ENCODE measurements around the gene PRKAB1.

GRCh38 chr12:119621878-119622277, 46.1 kb upstream of the PRKAB1 start:
- TF ChIP-seq CTCF (IDR thresholded peaks at IDR 0.05) (no peak), POLR2A (IDR thresholded peaks at IDR 0.05) (no peak)

All from lower leg skin (tissue), 3 donors.